ENCODE measurements around the gene IBA57. TPM values are rescaled to one million over a fixed set of nuclear protein-coding genes. Genes with fewer than 3 reads are reported as not detected.
"Not testable (repeated sequence)": the region's sequence is repeated elsewhere in the genome, so short reads cannot be mapped to it uniquely, and the experiment has no call there.

The IBA57 gene
- polyA plus RNA-seq, 2 donors = 1.5 to 3.5 TPM

GRCh38 chr1:228225740-228226139 lies 60.1 kb downstream of the IBA57 start:
- Histone ChIP-seq H3K27ac (ENCODE audit: low read depth in 2 of 2, low read length in 1 of 2) (no peak overlapping the region), H3K36me3 (ENCODE audit: control insufficient read depth in 2 of 2, insufficient read depth in 2 of 2, low read length in 1 of 2) (peaks cover 0 to 14% of the 10 kb centered on the region in 2 donors)
- WGBS, 2 donors = 45 to 95% methylated on average over 2 of the region's 2 CpGs

GRCh38 chr1:228226141-228226874 lies 60.7 kb downstream of the IBA57 start:
- WGBS, 2 donors = 93 to 96% methylated on average over 7 of the region's 7 CpGs
- Histone ChIP-seq H3K9me3 (ENCODE audit: control insufficient read depth in 2 of 2, insufficient read depth in 1 of 2, low read depth in 1 of 2, low read length in 1 of 2) (peaks cover 8 to 13% of the 10 kb centered on the region in 2 donors), H3K36me3 (ENCODE audit: control insufficient read depth in 2 of 2, insufficient read depth in 2 of 2, low read length in 1 of 2) (peaks cover 0 to 14% of the 10 kb centered on the region in 2 donors), H3K27me3 (ENCODE audit: control insufficient read depth in 1 of 2, insufficient read depth in 2 of 2, low read length in 2 of 2) (no peaks in the 10 kb centered on the region), H3K4me3 (ENCODE audit: low read depth in 1 of 2, low read length in 2 of 2) (no peak overlapping the region), H3K4me1 (ENCODE audit: control insufficient read depth in 2 of 2, insufficient read depth in 2 of 2, low read length in 1 of 2) (peaks cover 0 to 5% of the 10 kb centered on the region in 2 donors), H3K27ac (ENCODE audit: low read depth in 2 of 2, low read length in 1 of 2) (no peak overlapping the region)

More at GRCh38 chr1:228225740-228226139, 60.1 kb downstream of the IBA57 start:
- peaks cover 0 to 5% of the 10 kb centered on the region in 2 donors for H3K4me1 ChIP-seq (ENCODE audit: control insufficient read depth in 2 of 2, insufficient read depth in 2 of 2, low read length in 1 of 2)
- peaks cover 8 to 13% of the 10 kb centered on the region in 2 donors for H3K9me3 ChIP-seq (ENCODE audit: control insufficient read depth in 2 of 2, insufficient read depth in 1 of 2, low read depth in 1 of 2, low read length in 1 of 2)
- no peak overlapping the region for H3K4me3 ChIP-seq (ENCODE audit: low read depth in 1 of 2, low read length in 2 of 2)
- H3K27me3 ChIP-seq (ENCODE audit: control insufficient read depth in 1 of 2, insufficient read depth in 2 of 2, low read length in 2 of 2) = no peaks in the 10 kb centered on the region

GRCh38 chr1:228226956-228227791 lies 61.6 kb downstream of the IBA57 start:
- Histone ChIP-seq H3K4me3 (ENCODE audit: low read depth in 1 of 2, low read length in 2 of 2) (no peak overlapping the region), H3K27me3 (ENCODE audit: control insufficient read depth in 1 of 2, insufficient read depth in 2 of 2, low read length in 2 of 2) (no peaks in the 10 kb centered on the region), H3K27ac (ENCODE audit: low read depth in 2 of 2, low read length in 1 of 2) (no peak overlapping the region), H3K4me1 (ENCODE audit: control insufficient read depth in 2 of 2, insufficient read depth in 2 of 2, low read length in 1 of 2) (peaks cover 0 to 5% of the 10 kb centered on the region in 2 donors), H3K36me3 (ENCODE audit: control insufficient read depth in 2 of 2, insufficient read depth in 2 of 2, low read length in 1 of 2) (peaks cover 0 to 14% of the 10 kb centered on the region in 2 donors), H3K9me3 (ENCODE audit: control insufficient read depth in 2 of 2, insufficient read depth in 1 of 2, low read depth in 1 of 2, low read length in 1 of 2) (peaks cover 8 to 13% of the 10 kb centered on the region in 2 donors)
- WGBS, 2 donors = 62 to 63% methylated on average over 10 of the region's 10 CpGs

GRCh38 chr1:228228147-228228546 lies 62.5 kb downstream of the IBA57 start:
- not testable (repeated sequence) for H3K4me3 ChIP-seq (ENCODE audit: low read depth in 1 of 2, low read length in 2 of 2); H3K27me3 ChIP-seq (ENCODE audit: control insufficient read depth in 1 of 2, insufficient read depth in 2 of 2, low read length in 2 of 2); H3K4me1 ChIP-seq (ENCODE audit: control insufficient read depth in 2 of 2, insufficient read depth in 2 of 2, low read length in 1 of 2)
- Histone ChIP-seq H3K36me3 (ENCODE audit: control insufficient read depth in 2 of 2, insufficient read depth in 2 of 2, low read length in 1 of 2) (peaks cover 0 to 14% of the 10 kb centered on the region in 2 donors), H3K9me3 (ENCODE audit: control insufficient read depth in 2 of 2, insufficient read depth in 1 of 2, low read depth in 1 of 2, low read length in 1 of 2) (peaks cover 8 to 13% of the 10 kb centered on the region in 2 donors), H3K27ac (ENCODE audit: low read depth in 2 of 2, low read length in 1 of 2) (peak overlapping the region; percentile 26 to 77)
- WGBS, 2 donors = 78 to 94% methylated on average over 5 of the region's 5 CpGs

GRCh38 chr1:228228601-228229074 lies 63.0 kb downstream of the IBA57 start:
- H3K36me3 ChIP-seq (ENCODE audit: control insufficient read depth in 2 of 2, insufficient read depth in 2 of 2, low read length in 1 of 2) = peaks cover 0 to 14% of the 10 kb centered on the region in 2 donors
- H3K4me3 ChIP-seq (ENCODE audit: low read depth in 1 of 2, low read length in 2 of 2) = no peak overlapping the region
- H3K27ac ChIP-seq (ENCODE audit: low read depth in 2 of 2, low read length in 1 of 2) = peak overlapping the region in 1 of 2 donors; percentile 77
- 44 to 70% methylated on average over 5 of the region's 5 CpGs for WGBS, 2 donors
- H3K27me3 ChIP-seq (ENCODE audit: control insufficient read depth in 1 of 2, insufficient read depth in 2 of 2, low read length in 2 of 2) = no peaks in the 10 kb centered on the region
- H3K4me1 ChIP-seq (ENCODE audit: control insufficient read depth in 2 of 2, insufficient read depth in 2 of 2, low read length in 1 of 2) = peaks cover 0 to 5% of the 10 kb centered on the region in 2 donors
- peaks cover 8 to 13% of the 10 kb centered on the region in 2 donors for H3K9me3 ChIP-seq (ENCODE audit: control insufficient read depth in 2 of 2, insufficient read depth in 1 of 2, low read depth in 1 of 2, low read length in 1 of 2)

- Histone ChIP-seq H3K36me3 (ENCODE audit: control insufficient read depth in 2 of 2, insufficient read depth in 2 of 2, low read length in 1 of 2) (peaks cover 0 to 5% of the 10 kb centered on the region in 2 donors), H3K27ac (ENCODE audit: low read depth in 2 of 2, low read length in 1 of 2) (no peak overlapping the region), H3K9me3 (ENCODE audit: control insufficient read depth in 2 of 2, insufficient read depth in 1 of 2, low read depth in 1 of 2, low read length in 1 of 2) (no peaks in the 10 kb centered on the region), H3K27me3 (ENCODE audit: control insufficient read depth in 1 of 2, insufficient read depth in 2 of 2, low read length in 2 of 2) (no peaks in the 10 kb centered on the region), H3K4me1 (ENCODE audit: control insufficient read depth in 2 of 2, insufficient read depth in 2 of 2, low read length in 1 of 2) (peaks cover 0 to 5% of the 10 kb centered on the region in 2 donors), H3K4me3 (ENCODE audit: low read depth in 1 of 2, low read length in 2 of 2) (no peak overlapping the region)
- WGBS, 2 donors = 92 to 95% methylated on average over 2 of the region's 2 CpGs
Observed at GRCh38 chr1:228231189-228231588, 65.6 kb downstream of the IBA57 start.

Other genes starting within 250 kb of the IBA57 start
- 1 to 10 TPM; 2.3 to 3.6 TPM for gene WNT9A, start 217.9 kb upstream of the IBA57 start, polyA plus RNA-seq
- gene WNT3A, start 158.8 kb upstream of the IBA57 start, polyA plus RNA-seq = 1 to 10 TPM in 1 of 2 donors, under 1 TPM in 1; 0.69 to 1.3 TPM
- 100 to 1,000 TPM; 180 to 295 TPM for gene ARF1, start 83.1 kb upstream of the IBA57 start, polyA plus RNA-seq
- 10 to 100 TPM; 18.4 to 26.0 TPM for gene C1orf35, start 62.5 kb upstream of the IBA57 start, polyA plus RNA-seq
- 10 to 100 TPM; 87.0 to 94.9 TPM for gene MRPL55, start 56.5 kb upstream of the IBA57 start, polyA plus RNA-seq
- gene GUK1, start 25.5 kb upstream of the IBA57 start, polyA plus RNA-seq = 100 to 1,000 TPM; 299 to 484 TPM
- gene GJC2, start 15.9 kb upstream of the IBA57 start, polyA plus RNA-seq = under 1 TPM; 0.57 to 0.64 TPM
- gene OBSCN, start 42.2 kb downstream of the IBA57 start, polyA plus RNA-seq = 10 to 100 TPM in 1 of 2 donors, 1 to 10 TPM in 1; 7.7 to 20.6 TPM
- gene TRIM11, start 241.0 kb downstream of the IBA57 start, polyA plus RNA-seq = 10 to 100 TPM; 13.7 to 15.7 TPM